ENCODE measurements around the gene IL5RA.

DNA sequence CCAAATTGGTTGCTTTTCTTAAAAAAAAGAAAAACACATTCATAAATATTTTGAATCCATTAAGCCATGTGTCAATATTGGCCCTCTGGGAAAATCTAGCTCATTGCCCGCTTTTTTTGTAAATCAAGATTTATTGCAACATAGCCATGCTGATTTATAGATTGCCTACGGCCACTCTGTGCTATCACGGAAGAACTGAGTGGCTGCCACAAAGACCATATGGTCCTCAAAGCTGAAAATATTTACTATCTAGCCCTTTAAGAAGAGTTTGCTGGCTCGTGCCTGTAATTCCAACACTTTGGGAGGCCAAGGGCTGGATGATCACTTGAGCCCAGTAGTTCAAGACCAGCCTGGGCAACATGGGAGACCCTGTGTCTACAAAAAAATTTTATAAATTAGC is 45.9 kb downstream of the IL5RA start:
- TF ChIP-seq, protein P1, sequence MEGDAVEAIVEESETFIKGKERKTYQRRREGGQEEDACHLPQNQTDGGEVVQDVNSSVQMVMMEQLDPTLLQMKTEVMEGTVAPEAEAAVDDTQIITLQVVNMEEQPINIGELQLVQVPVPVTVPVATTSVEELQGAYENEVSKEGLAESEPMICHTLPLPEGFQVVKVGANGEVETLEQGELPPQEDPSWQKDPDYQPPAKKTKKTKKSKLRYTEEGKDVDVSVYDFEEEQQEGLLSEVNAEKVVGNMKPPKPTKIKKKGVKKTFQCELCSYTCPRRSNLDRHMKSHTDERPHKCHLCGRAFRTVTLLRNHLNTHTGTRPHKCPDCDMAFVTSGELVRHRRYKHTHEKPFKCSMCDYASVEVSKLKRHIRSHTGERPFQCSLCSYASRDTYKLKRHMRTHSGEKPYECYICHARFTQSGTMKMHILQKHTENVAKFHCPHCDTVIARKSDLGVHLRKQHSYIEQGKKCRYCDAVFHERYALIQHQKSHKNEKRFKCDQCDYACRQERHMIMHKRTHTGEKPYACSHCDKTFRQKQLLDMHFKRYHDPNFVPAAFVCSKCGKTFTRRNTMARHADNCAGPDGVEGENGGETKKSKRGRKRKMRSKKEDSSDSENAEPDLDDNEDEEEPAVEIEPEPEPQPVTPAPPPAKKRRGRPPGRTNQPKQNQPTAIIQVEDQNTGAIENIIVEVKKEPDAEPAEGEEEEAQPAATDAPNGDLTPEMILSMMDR (IDR thresholded peaks at IDR 0.05): no peak
- TF ChIP-seq POLR2A (IDR thresholded peaks at IDR 0.05) (no peak), POLR2AphosphoS5 (IDR thresholded peaks at IDR 0.05) (no peak), EP300 (IDR thresholded peaks at IDR 0.05) (no peak)

Measured in stomach (tissue), 4 donors.